ENCODE measurements around the gene CCDC87.

- TF ChIP-seq POLR2A (IDR thresholded peaks at IDR 0.05), result no peak
- TF ChIP-seq, protein P1, sequence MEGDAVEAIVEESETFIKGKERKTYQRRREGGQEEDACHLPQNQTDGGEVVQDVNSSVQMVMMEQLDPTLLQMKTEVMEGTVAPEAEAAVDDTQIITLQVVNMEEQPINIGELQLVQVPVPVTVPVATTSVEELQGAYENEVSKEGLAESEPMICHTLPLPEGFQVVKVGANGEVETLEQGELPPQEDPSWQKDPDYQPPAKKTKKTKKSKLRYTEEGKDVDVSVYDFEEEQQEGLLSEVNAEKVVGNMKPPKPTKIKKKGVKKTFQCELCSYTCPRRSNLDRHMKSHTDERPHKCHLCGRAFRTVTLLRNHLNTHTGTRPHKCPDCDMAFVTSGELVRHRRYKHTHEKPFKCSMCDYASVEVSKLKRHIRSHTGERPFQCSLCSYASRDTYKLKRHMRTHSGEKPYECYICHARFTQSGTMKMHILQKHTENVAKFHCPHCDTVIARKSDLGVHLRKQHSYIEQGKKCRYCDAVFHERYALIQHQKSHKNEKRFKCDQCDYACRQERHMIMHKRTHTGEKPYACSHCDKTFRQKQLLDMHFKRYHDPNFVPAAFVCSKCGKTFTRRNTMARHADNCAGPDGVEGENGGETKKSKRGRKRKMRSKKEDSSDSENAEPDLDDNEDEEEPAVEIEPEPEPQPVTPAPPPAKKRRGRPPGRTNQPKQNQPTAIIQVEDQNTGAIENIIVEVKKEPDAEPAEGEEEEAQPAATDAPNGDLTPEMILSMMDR (IDR thresholded peaks at IDR 0.05), result no peak
Measured at GRCh38 chr11:66546966-66547661, 45.7 kb downstream of the CCDC87 start.
